IMR-90 (cell line): ENCODE results near the gene MSI1. TPM values are rescaled to one million over a fixed set of nuclear protein-coding genes. Genes with fewer than 3 reads are reported as not detected.

Experiments
- ATAC-seq: fragments of 200-7000 bp; cut with Tn5 transposase; 2 replicates; pipeline ENCODE4 v1.9.1; 2020; ENCODE audit warnings: low read depth, mild to moderate bottlenecking, moderate library complexity
- BruUV-seq: library from RNA; stranded (reverse); fragments of 400-500 nt; replicated peaks from 2 replicates; lab custom pipeline; 2021; lab: Mats Ljungman, UMichigan
- CTCF ChIA-PET: fragments of 300-600 bp; formaldehyde crosslinking; extraction: SDS; loops from one replicate; lab custom pipeline; 2021; ENCODE audit warnings: antibody characterized with exemption; lab: Yijun Ruan, JAX
- POLR2A ChIA-PET: fragments of 300-600 bp; sonication (Branson Sonifier 250); formaldehyde crosslinking; loops from one replicate; lab custom pipeline; 2022; ENCODE audit warnings: antibody characterized with exemption; ENCODE audit not compliant: unreplicated experiment; lab: Charles Lee
- DNase-seq: peaks from one replicate; pipeline ENCODE4 v3.0.0; 2013
- H2AFZ ChIP-seq: replicated peaks from 2 replicates; pipeline ENCODE3; 2013; ENCODE audit warnings: low read length, mild to moderate bottlenecking; ENCODE audit not compliant: poor library complexity
- H2AK5ac ChIP-seq: 2 replicates; pipeline ENCODE4 v1.6.1; 2013; ENCODE audit warnings: low read depth, low read length, inconsistent platforms
- H2AK9ac ChIP-seq: replicated peaks from 2 replicates; pipeline ENCODE3; 2013; ENCODE audit warnings: mild to moderate bottlenecking, low read depth, low read length, moderate library complexity; ENCODE audit not compliant: poor library complexity
- H2BK120ac ChIP-seq: 2 replicates; pipeline ENCODE4 v1.6.1; 2013; ENCODE audit warnings: low read depth, low read length, inconsistent platforms
- H2BK15ac ChIP-seq: 3 replicates; pipeline ENCODE4 v1.6.1; 2013; ENCODE audit warnings: low read depth, low read length, inconsistent platforms
- H2BK20ac ChIP-seq: 2 replicates; pipeline ENCODE4 v1.6.1; 2013; ENCODE audit warnings: low read depth, mild to moderate bottlenecking, inconsistent platforms, low read length, moderate library complexity
- H2BK5ac ChIP-seq: 2 replicates; pipeline ENCODE4 v1.6.1; 2013; ENCODE audit warnings: mild to moderate bottlenecking, low read depth, low read length, inconsistent platforms; ENCODE audit not compliant: poor library complexity, severe bottlenecking
- H3K14ac ChIP-seq: replicated peaks from 2 replicates; pipeline ENCODE4 v1.6.1; 2013; ENCODE audit warnings: low read depth, low read length, inconsistent platforms
- H3K18ac ChIP-seq: 2 replicates; pipeline ENCODE4 v1.6.1; 2013; ENCODE audit warnings: low read depth, low read length, control low read depth
- H3K23ac ChIP-seq: 2 replicates; pipeline ENCODE4 v1.6.1; 2013; ENCODE audit warnings: low read depth, low read length, inconsistent platforms
- H3K27ac ChIP-seq: 2 replicates; pipeline ENCODE4 v1.5.1; 2013; ENCODE audit warnings: mild to moderate bottlenecking, control low read depth, low read length; ENCODE audit not compliant: insufficient read depth
- H3K27me3 ChIP-seq: 2 replicates; pipeline ENCODE4 v1.6.1; 2013; ENCODE audit warnings: low read length; ENCODE audit not compliant: control insufficient read depth, insufficient read depth
- H3K36me3 ChIP-seq: 2 replicates; pipeline ENCODE4 v1.6.1; 2013; ENCODE audit warnings: low read length, mixed read lengths; ENCODE audit not compliant: control insufficient read depth, insufficient read depth
- H3K4ac ChIP-seq: 2 replicates; pipeline ENCODE4 v1.6.1; 2013; ENCODE audit warnings: low read depth, low read length, inconsistent platforms
- H3K4me1 ChIP-seq: 2 replicates; pipeline ENCODE4 v1.6.1; 2013; ENCODE audit warnings: low read length, mixed read lengths; ENCODE audit not compliant: control insufficient read depth, insufficient read depth
- H3K4me2 ChIP-seq: 2 replicates; pipeline ENCODE4 v1.6.1; 2013; ENCODE audit warnings: low read depth, mild to moderate bottlenecking, control low read depth, low read length, moderate library complexity
- H3K4me3 ChIP-seq: 2 replicates; pipeline ENCODE4 v1.5.1; 2013; ENCODE audit warnings: low read depth, mild to moderate bottlenecking, control low read depth, low read length, moderate library complexity; ENCODE audit not compliant: insufficient read depth
- H3K56ac ChIP-seq: 2 replicates; pipeline ENCODE4 v1.6.1; 2013; ENCODE audit warnings: low read length, inconsistent platforms; ENCODE audit not compliant: insufficient read depth; ENCODE audit errors: extremely low read depth
- H3K79me1 ChIP-seq, 2 experiments: 2 replicates each; pipeline ENCODE4 v1.6.1; 2013; ENCODE audit warnings: low read length in 2 of 2, inconsistent platforms in 1 of 2, low read depth in 1 of 2
- H3K9ac ChIP-seq: 2 replicates; pipeline ENCODE4 v1.6.1; 2013; ENCODE audit warnings: low read depth, low read length, control low read depth
- H3K9me1 ChIP-seq: 2 replicates; pipeline ENCODE4 v1.6.1; 2013; ENCODE audit warnings: low read length, inconsistent platforms; ENCODE audit not compliant: insufficient read depth
- H3K9me3 ChIP-seq: 2 replicates; pipeline ENCODE4 v1.6.1; 2013; ENCODE audit warnings: low read length; ENCODE audit not compliant: control insufficient read depth, insufficient read depth
- H4K20me1 ChIP-seq: 2 replicates; pipeline ENCODE4 v1.6.1; 2013; ENCODE audit warnings: low read length, inconsistent platforms; ENCODE audit not compliant: insufficient read depth
- H4K5ac ChIP-seq: 2 replicates; pipeline ENCODE4 v1.6.1; 2013; ENCODE audit warnings: mild to moderate bottlenecking, low read depth, low read length, control low read depth
- H4K8ac ChIP-seq, 2 experiments: 2 replicates each; pipeline ENCODE4 v1.6.1; 2013; ENCODE audit warnings: low read depth in 2 of 2, low read length in 2 of 2, control low read depth in 1 of 2, inconsistent platforms in 1 of 2
- H4K91ac ChIP-seq: 2 replicates; pipeline ENCODE4 v1.6.1; 2013; ENCODE audit warnings: low read depth, low read length, inconsistent platforms; ENCODE audit not compliant: insufficient read depth
- CEBPB ChIP-seq: IDR thresholded peaks from 2 replicates; pipeline ENCODE4 v1.6.1; 2012; ENCODE audit warnings: low read depth, low read length, improper control_type of control experiment
- WGBS, 2 experiments: methylation state at CpG; one replicate each; pipeline versions ENCODE4 v1.1.5 to v1.1.7; 2013; ENCODE audit warnings: missing lambda C conversion rate in 2 of 2; ENCODE audit not compliant: insufficient read length in 1 of 2; ENCODE audit errors: extremely low coverage in 2 of 2; 5-methylcytosine and 5-hydroxymethylcytosine counted together
- dilution Hi-C: fragments of 300-500 bp; cut with HindIII; formaldehyde crosslinking; loops from one replicate; pipeline ENCODE4 v1.14.3; 2018; ENCODE audit warnings: low sequenced_read_pairs; ENCODE audit not compliant: unreplicated experiment
- in situ Hi-C: fragments of 300-500 bp; cut with MboI; formaldehyde crosslinking; loops from 3 replicates; pipeline ENCODE4 v1.14.3; 2019; ENCODE audit warnings: low sequenced_read_pairs, inconsistent platforms, mixed read lengths
- intact Hi-C: fragments of 100-400 bp; cut with micrococcal nuclease; formaldehyde crosslinking; loops from 2 replicates; pipeline ENCODE4 v1.10.0; 2022
- polyA plus RNA-seq, 3 experiments: library from polyadenylated mRNA; depleted of rRNA; stranded (reverse); fragments of >200 nt; gene quantifications; 2 replicates each; pipeline ENCODE4 v1.2.3, GENCODE V29; 2012; ENCODE audit warnings: low replicate concordance in 1 of 3
- total RNA-seq: library from RNA; depleted of rRNA; stranded (reverse); fragments of >200 nt; gene quantifications from 2 replicates; pipeline ENCODE4 v1.2.3, GENCODE V29; 2012

The MSI1 gene
- total and polyA plus RNA-seq, 2 of the 4 experiments (the other 2 are of a cell fraction) = not detected

- dilution Hi-C loops = no loop called here
Observed at GRCh38 chr12:120347766-120348165, 21.2 kb downstream of the MSI1 start.

More at GRCh38 chr12:120347766-120348165, 21.2 kb downstream of the MSI1 start:
- H2AFZ ChIP-seq = no peak overlapping the region
- H2AK5ac ChIP-seq = no peak overlapping the region
- no peak overlapping the region for H4K91ac ChIP-seq
- H3K4me1 ChIP-seq = no peaks in the 10 kb centered on the region
- CTCF ChIA-PET = no interaction called here
- no peaks in the 10 kb centered on the region for H3K36me3 ChIP-seq
- H4K8ac ChIP-seq = no peak overlapping the region
- H2BK15ac ChIP-seq = no peak overlapping the region
- H3K56ac ChIP-seq = no peak overlapping the region
- no peak overlapping the region for H4K5ac ChIP-seq
- no peak overlapping the region for H3K4me2 ChIP-seq
- no peaks in the 10 kb centered on the region for H3K9me3 ChIP-seq
- H3K23ac ChIP-seq = no peak overlapping the region
- intact Hi-C loops (no loop called here), in situ Hi-C loops (loop anchor here (25.0 kb wide), 1 partner anchor 90 kb away; the partner anchor contains the start of genes COX6A1, GATC and TRIAP1)
- H3K9me1 ChIP-seq = 0 out of 2 replicates have a peak, but pooled peaks cover 3% of the 10 kb centered on the region
- peaks cover 37% of the 10 kb centered on the region for H3K27me3 ChIP-seq
- ATAC-seq = no peak
- no peak overlapping the region for H3K18ac ChIP-seq
- no peak overlapping the region for H3K4me3 ChIP-seq
- 87% methylated on average over 11 of the region's 11 CpGs; no CpG with 5 or more reads in 1 of the 2 experiments for WGBS, 2 experiments
- BruUV-seq = no TSS peak
- H2BK5ac ChIP-seq = no peak overlapping the region
- no peak overlapping the region for H2BK120ac ChIP-seq
- POLR2A ChIA-PET = no interaction called here
- no peak overlapping the region for H3K4ac ChIP-seq
- H3K9ac ChIP-seq = no peak overlapping the region
- no peaks in the 10 kb centered on the region for H4K20me1 ChIP-seq
- no peak overlapping the region for H3K14ac ChIP-seq
- H3K27ac ChIP-seq = no peak overlapping the region
- DNase-seq = no peak
- no peak for TF ChIP-seq CEBPB
- H2BK20ac ChIP-seq = no peak overlapping the region
- H2AK9ac ChIP-seq = no peak overlapping the region
- no peaks in the 10 kb centered on the region for H3K79me1 ChIP-seq
